HepG2 (cell line): ENCODE data around the gene RUVBL1. TPM values are rescaled to one million over a fixed set of nuclear protein-coding genes. Genes with fewer than 3 reads are reported as not detected.

ENCODE experiments used
- CAMTA2 ChIP-seq: sonication (generic); formaldehyde crosslinking; IDR thresholded peaks from 2 replicates; pipeline ENCODE4 v1.4.0; 2020; ENCODE audit warnings: mild to moderate bottlenecking, missing genetic modification reagents, borderline replicate concordance
- FOXO1 ChIP-seq: sonication (generic); formaldehyde crosslinking; IDR thresholded peaks from 2 replicates; pipeline ENCODE4 v1.4.0; 2020; ENCODE audit warnings: missing genetic modification reagents
- HDAC2 ChIP-seq: sonication (generic); formaldehyde crosslinking; IDR thresholded peaks from 2 replicates; pipeline ENCODE4 v1.4.0; 2020; ENCODE audit warnings: missing genetic modification reagents
- MAZ ChIP-seq, 2 experiments: sonication (generic) in 1 of 2; formaldehyde crosslinking in 1 of 2; IDR thresholded peaks; 2 replicates each; pipeline versions ENCODE4 v1.5.0 to v1.6.1; 2012 to 2020; ENCODE audit warnings: low read depth in 2 of 2, mild to moderate bottlenecking in 2 of 2, borderline replicate concordance in 1 of 2, improper control_type of control experiment in 1 of 2, low read length in 1 of 2, missing genetic modification reagents in 1 of 2, moderate library complexity in 1 of 2
- MYNN ChIP-seq: sonication (generic); formaldehyde crosslinking; IDR thresholded peaks from 2 replicates; pipeline ENCODE4 v1.4.0; 2020; ENCODE audit warnings: mild to moderate bottlenecking, low read depth, missing genetic modification reagents
- NFIB ChIP-seq: sonication (generic); formaldehyde crosslinking; IDR thresholded peaks from 2 replicates; pipeline ENCODE4 v1.9.0; 2021; ENCODE audit warnings: missing genetic modification reagents, mild to moderate bottlenecking, borderline replicate concordance
- POLR2AphosphoS5 ChIP-seq: IDR thresholded peaks from 2 replicates; pipeline ENCODE4 v1.6.1; 2012; ENCODE audit warnings: low read depth, low read length
- RBAK ChIP-seq: sonication (generic); formaldehyde crosslinking; IDR thresholded peaks from 2 replicates; pipeline ENCODE4 v1.5.1; 2020; ENCODE audit warnings: mild to moderate bottlenecking, missing genetic modification reagents
- SRF ChIP-seq: IDR thresholded peaks from 2 replicates; pipeline ENCODE4 v1.6.1; 2011; ENCODE audit warnings: mild to moderate bottlenecking, low read depth, low read length, moderate library complexity
- THAP7 ChIP-seq: sonication (generic); formaldehyde crosslinking; IDR thresholded peaks from 2 replicates; pipeline ENCODE4 v1.8.1; 2023; ENCODE audit warnings: mild to moderate bottlenecking, missing genetic modification reagents
- ZFAT ChIP-seq: sonication (generic); formaldehyde crosslinking; conservative IDR thresholded peaks from 2 replicates; pipeline ENCODE4 v1.8.1; 2023; ENCODE audit warnings: missing genetic modification reagents, inconsistent platforms
- ZFP37 ChIP-seq: sonication (generic); formaldehyde crosslinking; IDR thresholded peaks from 2 replicates; pipeline ENCODE4 v1.4.0; 2020; ENCODE audit warnings: missing genetic modification reagents, borderline replicate concordance
- ZNF274 ChIP-seq: sonication (generic); formaldehyde crosslinking; IDR thresholded peaks from 2 replicates; pipeline ENCODE4 v1.5.1; 2020; ENCODE audit warnings: mild to moderate bottlenecking, missing genetic modification reagents
- ZNF446 ChIP-seq: sonication (generic); formaldehyde crosslinking; IDR thresholded peaks from 2 replicates; pipeline ENCODE4 v1.5.0; 2020; ENCODE audit warnings: mild to moderate bottlenecking, missing genetic modification reagents
- ZNF484 ChIP-seq: sonication (generic); formaldehyde crosslinking; IDR thresholded peaks from 2 replicates; pipeline ENCODE4 v1.5.1; 2020; ENCODE audit warnings: mild to moderate bottlenecking, low read depth, missing genetic modification reagents, borderline replicate concordance
- ZNF530 ChIP-seq: sonication (generic); formaldehyde crosslinking; IDR thresholded peaks from 2 replicates; pipeline ENCODE4 v1.5.0; 2020; ENCODE audit warnings: low read depth, mild to moderate bottlenecking, missing genetic modification reagents
- ZNF570 ChIP-seq: sonication (generic); formaldehyde crosslinking; IDR thresholded peaks from 2 replicates; pipeline ENCODE4 v1.4.0; 2020; ENCODE audit warnings: mild to moderate bottlenecking, missing genetic modification reagents, borderline replicate concordance
- ZNF670 ChIP-seq: sonication (generic); formaldehyde crosslinking; IDR thresholded peaks from 2 replicates; pipeline ENCODE4 v1.8.0; 2022; ENCODE audit warnings: mild to moderate bottlenecking, missing genetic modification reagents, borderline replicate concordance
- ZSCAN30 ChIP-seq: sonication (generic); formaldehyde crosslinking; IDR thresholded peaks from 2 replicates; pipeline ENCODE4 v1.5.0; 2020; ENCODE audit warnings: mild to moderate bottlenecking, missing genetic modification reagents
- ZZZ3 ChIP-seq: sonication (generic); formaldehyde crosslinking; IDR thresholded peaks from 2 replicates; pipeline ENCODE4 v1.4.0; 2020; ENCODE audit warnings: missing genetic modification reagents, mild to moderate bottlenecking, borderline replicate concordance
- polyA plus RNA-seq, 8 experiments: library from polyadenylated mRNA; depleted of rRNA in 3 of 8; stranded (reverse) in 7 of 8; unstranded in 1 of 8; fragments of >200 nt; fragmentation: Illumina TruSeq in 4 of 8; extraction: Trizol in 4 of 8; gene quantifications; 2 replicates each; pipeline versions ENCODE4 v1.2.1 to v1.2.3, GENCODE V29; 2011 to 2016; ENCODE audit warnings: low read depth in 4 of 8, missing spikeins in 1 of 8, mixed read lengths in 1 of 8; ENCODE audit not compliant: insufficient read depth in 1 of 8
- total RNA-seq, 5 experiments: library from RNA; depleted of rRNA; stranded (reverse); fragments of >200 nt; fragmentation: Illumina TruSeq; extraction: Trizol; gene quantifications; 2 replicates each; pipeline ENCODE4 v1.2.3, GENCODE V29; 2016; ENCODE audit warnings: low read depth in 1 of 5
- TF ChIP-seq, protein P1 (sequence below): sonication (generic); formaldehyde crosslinking; IDR thresholded peaks from 2 replicates; pipeline ENCODE4 v1.4.0; 2020; ENCODE audit warnings: mild to moderate bottlenecking, low read depth, missing genetic modification reagents
- TF ChIP-seq, protein P2 (sequence below): sonication (generic); formaldehyde crosslinking; IDR thresholded peaks from 2 replicates; pipeline ENCODE4 v1.8.1; 2023; ENCODE audit warnings: missing genetic modification reagents, inconsistent platforms, borderline replicate concordance
- TF ChIP-seq, protein P3 (sequence below): sonication (generic); formaldehyde crosslinking; IDR thresholded peaks from 2 replicates; pipeline ENCODE4 v1.4.0; 2020; ENCODE audit warnings: missing genetic modification reagents
- TF ChIP-seq, protein P4 (sequence below): sonication (generic); formaldehyde crosslinking; IDR thresholded peaks from 2 replicates; pipeline ENCODE4 v1.4.0; 2020; ENCODE audit warnings: missing genetic modification reagents

The RUVBL1 gene
- total and polyA plus RNA-seq, 2 of the 13 experiments (the other 11 are each of a cell fraction or from before 2014, with no cell fraction given), result 32.7 to 86.3 TPM

- TF ChIP-seq ZNF570 (CRISPR knock-in tag), result no peak
- TF ChIP-seq, protein P1, sequence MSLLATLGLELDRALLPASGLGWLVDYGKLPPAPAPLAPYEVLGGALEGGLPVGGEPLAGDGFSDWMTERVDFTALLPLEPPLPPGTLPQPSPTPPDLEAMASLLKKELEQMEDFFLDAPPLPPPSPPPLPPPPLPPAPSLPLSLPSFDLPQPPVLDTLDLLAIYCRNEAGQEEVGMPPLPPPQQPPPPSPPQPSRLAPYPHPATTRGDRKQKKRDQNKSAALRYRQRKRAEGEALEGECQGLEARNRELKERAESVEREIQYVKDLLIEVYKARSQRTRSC (CRISPR knock-in tag), result no peak
- no peak for TF ChIP-seq ZFAT (CRISPR knock-in tag)
- TF ChIP-seq RBAK (CRISPR knock-in tag), result no peak
- no peak for TF ChIP-seq ZNF530
- TF ChIP-seq ZNF670 (CRISPR knock-in tag), result no peak
- no peak for TF ChIP-seq ZNF274 (CRISPR knock-in tag)
- TF ChIP-seq, protein P2, sequence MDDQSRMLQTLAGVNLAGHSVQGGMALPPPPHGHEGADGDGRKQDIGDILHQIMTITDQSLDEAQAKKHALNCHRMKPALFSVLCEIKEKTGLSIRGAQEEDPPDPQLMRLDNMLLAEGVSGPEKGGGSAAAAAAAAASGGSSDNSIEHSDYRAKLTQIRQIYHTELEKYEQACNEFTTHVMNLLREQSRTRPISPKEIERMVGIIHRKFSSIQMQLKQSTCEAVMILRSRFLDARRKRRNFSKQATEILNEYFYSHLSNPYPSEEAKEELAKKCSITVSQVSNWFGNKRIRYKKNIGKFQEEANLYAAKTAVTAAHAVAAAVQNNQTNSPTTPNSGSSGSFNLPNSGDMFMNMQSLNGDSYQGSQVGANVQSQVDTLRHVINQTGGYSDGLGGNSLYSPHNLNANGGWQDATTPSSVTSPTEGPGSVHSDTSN (CRISPR knock-in tag), result no peak
- TF ChIP-seq SRF, result no peak
- TF ChIP-seq, protein P3, sequence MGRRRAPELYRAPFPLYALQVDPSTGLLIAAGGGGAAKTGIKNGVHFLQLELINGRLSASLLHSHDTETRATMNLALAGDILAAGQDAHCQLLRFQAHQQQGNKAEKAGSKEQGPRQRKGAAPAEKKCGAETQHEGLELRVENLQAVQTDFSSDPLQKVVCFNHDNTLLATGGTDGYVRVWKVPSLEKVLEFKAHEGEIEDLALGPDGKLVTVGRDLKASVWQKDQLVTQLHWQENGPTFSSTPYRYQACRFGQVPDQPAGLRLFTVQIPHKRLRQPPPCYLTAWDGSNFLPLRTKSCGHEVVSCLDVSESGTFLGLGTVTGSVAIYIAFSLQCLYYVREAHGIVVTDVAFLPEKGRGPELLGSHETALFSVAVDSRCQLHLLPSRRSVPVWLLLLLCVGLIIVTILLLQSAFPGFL, result no peak
- TF ChIP-seq ZSCAN30 (CRISPR knock-in tag), result no peak
- TF ChIP-seq NFIB (CRISPR knock-in tag), result no peak
- TF ChIP-seq ZNF484 (CRISPR knock-in tag), result no peak
- TF ChIP-seq CAMTA2 (CRISPR knock-in tag), result no peak
- TF ChIP-seq MYNN (CRISPR knock-in tag), result no peak
- TF ChIP-seq FOXO1 (CRISPR knock-in tag), result peak; percentile 95
- no peak for TF ChIP-seq ZZZ3
- peak; percentile 52; the same call in 1 of the 2 replicates for TF ChIP-seq POLR2AphosphoS5
- 0 out of 2 replicates have a peak, but pooled peaks have one; percentile 10 for TF ChIP-seq MAZ (IDR thresholded peaks at IDR 0.05; ENCODE audit: borderline replicate concordance, low read depth, low read length)
- peak; percentile 40; the same call in 1 of the 2 replicates for TF ChIP-seq MAZ (CRISPR knock-in tag; IDR thresholded peaks at IDR 0.05; ENCODE audit: low read depth)
- peak; percentile 92 for TF ChIP-seq HDAC2 (CRISPR knock-in tag)
- TF ChIP-seq, protein P4, sequence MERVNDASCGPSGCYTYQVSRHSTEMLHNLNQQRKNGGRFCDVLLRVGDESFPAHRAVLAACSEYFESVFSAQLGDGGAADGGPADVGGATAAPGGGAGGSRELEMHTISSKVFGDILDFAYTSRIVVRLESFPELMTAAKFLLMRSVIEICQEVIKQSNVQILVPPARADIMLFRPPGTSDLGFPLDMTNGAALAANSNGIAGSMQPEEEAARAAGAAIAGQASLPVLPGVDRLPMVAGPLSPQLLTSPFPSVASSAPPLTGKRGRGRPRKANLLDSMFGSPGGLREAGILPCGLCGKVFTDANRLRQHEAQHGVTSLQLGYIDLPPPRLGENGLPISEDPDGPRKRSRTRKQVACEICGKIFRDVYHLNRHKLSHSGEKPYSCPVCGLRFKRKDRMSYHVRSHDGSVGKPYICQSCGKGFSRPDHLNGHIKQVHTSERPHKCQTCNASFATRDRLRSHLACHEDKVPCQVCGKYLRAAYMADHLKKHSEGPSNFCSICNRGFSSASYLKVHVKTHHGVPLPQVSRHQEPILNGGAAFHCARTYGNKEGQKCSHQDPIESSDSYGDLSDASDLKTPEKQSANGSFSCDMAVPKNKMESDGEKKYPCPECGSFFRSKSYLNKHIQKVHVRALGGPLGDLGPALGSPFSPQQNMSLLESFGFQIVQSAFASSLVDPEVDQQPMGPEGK (CRISPR knock-in tag), result peak; percentile 82
- TF ChIP-seq THAP7 (CRISPR knock-in tag), result no peak
- no peak for TF ChIP-seq ZFP37 (CRISPR knock-in tag)
- TF ChIP-seq ZNF446, result no peak
Observed at GRCh38 chr3:128167973-128168674, 44.5 kb upstream of the RUVBL1 start (continued).
